WTC11 (cell line): ENCODE data around the gene ERBB4.

Source experiments
- JAZF1 ChIP-seq: fragments of 250-450 bp; sonication (Bioruptor Pico); IDR thresholded peaks from 2 replicates; pipeline ENCODE4 v1.9.0; 2021; ENCODE audit warnings: moderate library complexity, mild to moderate bottlenecking, inconsistent platforms
- NR2C2 ChIP-seq: sonication (generic); formaldehyde crosslinking; IDR thresholded peaks from 2 replicates; pipeline ENCODE4 v1.8.0; 2022; ENCODE audit warnings: mild to moderate bottlenecking, missing genetic modification reagents
- SP1 ChIP-seq: sonication (generic); formaldehyde crosslinking; conservative IDR thresholded peaks from 2 replicates; pipeline ENCODE4 v1.8.1; 2022; ENCODE audit warnings: missing genetic modification reagents
- TP53 ChIP-seq: sonication (generic); formaldehyde crosslinking; IDR thresholded peaks from 2 replicates; pipeline ENCODE4 v1.8.1; 2023; ENCODE audit warnings: mild to moderate bottlenecking, missing genetic modification reagents
- ZBTB21 ChIP-seq: sonication (generic); formaldehyde crosslinking; IDR thresholded peaks from 2 replicates; pipeline ENCODE4 v1.8.1; 2023; ENCODE audit warnings: mild to moderate bottlenecking, missing genetic modification reagents, borderline replicate concordance
- TF ChIP-seq, protein P1 (sequence below): fragments of 200-600 bp; IDR thresholded peaks from 2 replicates; pipeline ENCODE4 v1.8.0; 2022; ENCODE audit warnings: antibody characterized with exemption
- TF ChIP-seq, protein P2 (sequence below): sonication (generic); formaldehyde crosslinking; IDR thresholded peaks from 2 replicates; pipeline ENCODE4 v1.8.1; 2022; ENCODE audit warnings: mild to moderate bottlenecking, moderate library complexity, missing genetic modification reagents

DNA sequence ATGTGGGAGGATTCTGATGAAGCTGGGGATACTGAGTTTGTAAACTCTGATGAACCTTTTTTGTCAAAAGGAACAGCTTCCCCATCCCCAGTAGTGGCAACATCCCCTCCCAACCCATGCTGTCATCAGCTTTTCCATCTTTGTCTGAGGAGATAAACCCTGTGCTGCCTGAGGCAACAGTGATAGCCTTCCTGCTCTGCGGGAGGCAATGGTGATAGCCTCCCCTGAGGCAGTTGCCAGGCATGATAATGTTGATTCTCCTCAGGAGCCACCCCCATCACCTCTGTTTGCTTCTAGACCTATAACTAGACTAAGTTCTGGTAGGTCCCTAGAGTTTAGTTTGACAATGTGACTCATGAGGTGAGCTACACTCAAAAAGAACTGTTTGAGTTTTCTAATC is 97.5 kb downstream of the ERBB4 start:
- TF ChIP-seq, protein P1, sequence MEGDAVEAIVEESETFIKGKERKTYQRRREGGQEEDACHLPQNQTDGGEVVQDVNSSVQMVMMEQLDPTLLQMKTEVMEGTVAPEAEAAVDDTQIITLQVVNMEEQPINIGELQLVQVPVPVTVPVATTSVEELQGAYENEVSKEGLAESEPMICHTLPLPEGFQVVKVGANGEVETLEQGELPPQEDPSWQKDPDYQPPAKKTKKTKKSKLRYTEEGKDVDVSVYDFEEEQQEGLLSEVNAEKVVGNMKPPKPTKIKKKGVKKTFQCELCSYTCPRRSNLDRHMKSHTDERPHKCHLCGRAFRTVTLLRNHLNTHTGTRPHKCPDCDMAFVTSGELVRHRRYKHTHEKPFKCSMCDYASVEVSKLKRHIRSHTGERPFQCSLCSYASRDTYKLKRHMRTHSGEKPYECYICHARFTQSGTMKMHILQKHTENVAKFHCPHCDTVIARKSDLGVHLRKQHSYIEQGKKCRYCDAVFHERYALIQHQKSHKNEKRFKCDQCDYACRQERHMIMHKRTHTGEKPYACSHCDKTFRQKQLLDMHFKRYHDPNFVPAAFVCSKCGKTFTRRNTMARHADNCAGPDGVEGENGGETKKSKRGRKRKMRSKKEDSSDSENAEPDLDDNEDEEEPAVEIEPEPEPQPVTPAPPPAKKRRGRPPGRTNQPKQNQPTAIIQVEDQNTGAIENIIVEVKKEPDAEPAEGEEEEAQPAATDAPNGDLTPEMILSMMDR: no peak
- TF ChIP-seq, protein P2, sequence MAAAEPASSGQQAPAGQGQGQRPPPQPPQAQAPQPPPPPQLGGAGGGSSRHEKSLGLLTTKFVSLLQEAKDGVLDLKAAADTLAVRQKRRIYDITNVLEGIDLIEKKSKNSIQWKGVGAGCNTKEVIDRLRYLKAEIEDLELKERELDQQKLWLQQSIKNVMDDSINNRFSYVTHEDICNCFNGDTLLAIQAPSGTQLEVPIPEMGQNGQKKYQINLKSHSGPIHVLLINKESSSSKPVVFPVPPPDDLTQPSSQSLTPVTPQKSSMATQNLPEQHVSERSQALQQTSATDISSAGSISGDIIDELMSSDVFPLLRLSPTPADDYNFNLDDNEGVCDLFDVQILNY (CRISPR knock-in tag): no peak
- no peak for TF ChIP-seq SP1
- TF ChIP-seq TP53 (CRISPR knock-in tag): no peak
- no peak for TF ChIP-seq ZBTB21 (CRISPR knock-in tag)
- no peak for TF ChIP-seq JAZF1 (CRISPR knock-in tag)
- TF ChIP-seq NR2C2 (CRISPR knock-in tag): no peak
